GM19193 (cell line): Measurements from ENCODE around the gene NTN4.

Source experiments
- POLR2A ChIP-seq: IDR thresholded peaks from 4 replicates; pipeline ENCODE4 v1.6.1; 2011; ENCODE audit not compliant: insufficient read depth, insufficient read length; ENCODE audit errors: extremely low read depth

NTN4 gene

GRCh38 chr12:95703986-95704385, 86.6 kb downstream of the NTN4 start:
- no peak for TF ChIP-seq POLR2A

GRCh38 chr12:95701722-95702418, 88.7 kb downstream of the NTN4 start:
- no peak for TF ChIP-seq POLR2A

GRCh38 chr12:95701275-95701674, 89.3 kb downstream of the NTN4 start:
- no peak for TF ChIP-seq POLR2A

GRCh38 chr12:95700316-95700785, 90.2 kb downstream of the NTN4 start:
- TF ChIP-seq POLR2A = no peak

- no peak for TF ChIP-seq POLR2A
Measured at GRCh38 chr12:95699579-95699978, 91.0 kb downstream of the NTN4 start.

- no peak for TF ChIP-seq POLR2A
Measured at GRCh38 chr12:95694136-95694535, 96.4 kb downstream of the NTN4 start.

GRCh38 chr12:95693689-95694088, 96.9 kb downstream of the NTN4 start:
- TF ChIP-seq POLR2A = no peak

- TF ChIP-seq POLR2A = no peak
Measured at GRCh38 chr12:95690861-95691635, 99.5 kb downstream of the NTN4 start.

- no peak for TF ChIP-seq POLR2A
Measured at GRCh38 chr12:95687937-95688336, 102.6 kb downstream of the NTN4 start.

- TF ChIP-seq POLR2A = no peak
Measured at GRCh38 chr12:95683418-95683817, 107.1 kb downstream of the NTN4 start.

- no peak for TF ChIP-seq POLR2A
Measured at GRCh38 chr12:95681210-95681765, 109.3 kb downstream of the NTN4 start.

- TF ChIP-seq POLR2A = no peak
Measured at GRCh38 chr12:95678684-95679083, 111.9 kb downstream of the NTN4 start.

- TF ChIP-seq POLR2A = no peak
Measured at GRCh38 chr12:95674631-95675030, 115.9 kb downstream of the NTN4 start.

GRCh38 chr12:95674163-95674562, 116.4 kb downstream of the NTN4 start:
- no peak for TF ChIP-seq POLR2A

- no peak for TF ChIP-seq POLR2A
Measured at GRCh38 chr12:95673576-95673975, 117.0 kb downstream of the NTN4 start.

GRCh38 chr12:95672166-95672565, 118.4 kb downstream of the NTN4 start:
- TF ChIP-seq POLR2A = no peak
